Vagina (tissue), 2 donors: ENCODE measurements around the gene RALGAPB. TPM values are rescaled to one million over a fixed set of nuclear protein-coding genes. Genes with fewer than 3 reads are reported as not detected.

Source experiments
- DNase-seq, 2 donors: peaks; one replicate each; pipeline ENCODE4 v3.0.0-alpha.2; 2017; ENCODE audit errors: extremely low spot score in 2 of 2
- H3K27ac ChIP-seq: fragments of 200-600 bp; sonication (generic); one replicate; pipeline ENCODE4 v1.5.1; 2019
- H3K27me3 ChIP-seq: fragments of 200-600 bp; sonication (generic); one replicate; pipeline ENCODE4 v1.5.1; 2019
- H3K36me3 ChIP-seq, 2 donors: fragments of 200-600 bp; sonication (generic); one replicate each; pipeline ENCODE4 v1.5.1; 2017 to 2019
- H3K4me1 ChIP-seq: fragments of 200-600 bp; sonication (generic); one replicate; pipeline ENCODE4 v1.5.1; 2019
- H3K4me3 ChIP-seq, 2 donors: fragments of 200-600 bp; sonication (generic); 1 replicate in 1 of 2; 2 replicates in 1 of 2; pipeline ENCODE4 v1.5.1; 2016 to 2019
- H3K9me3 ChIP-seq: fragments of 200-600 bp; sonication (generic); one replicate; pipeline ENCODE4 v1.5.1; 2019
- POLR2A ChIP-seq, 2 donors: fragments of 450-650 bp; IDR thresholded peaks; one replicate each; pipeline ENCODE4 v1.6.1; 2017; ENCODE audit warnings: antibody characterized with exemption in 2 of 2, mild to moderate bottlenecking in 2 of 2, moderate library complexity in 2 of 2
- POLR2AphosphoS5 ChIP-seq, 2 donors: sonication (generic); formaldehyde crosslinking; IDR thresholded peaks; one replicate each; pipeline ENCODE4 v1.9.0; 2017; ENCODE audit warnings: antibody characterized with exemption in 2 of 2, mild to moderate bottlenecking in 2 of 2, low read depth in 1 of 2; ENCODE audit not compliant: insufficient read depth in 1 of 2
- intact Hi-C: fragments of 100-400 bp; cut with DNase I; formaldehyde crosslinking; loops from one replicate; pipeline ENCODE4 v1.15.1; 2023
- total RNA-seq: library from RNA; depleted of rRNA; stranded (reverse); fragments of >200 nt; gene quantifications from one replicate; pipeline ENCODE4 v1.2.3, GENCODE V29; 2016
- TF ChIP-seq, protein P1 (sequence below), 3 experiments: fragments of 450-650 bp in 2 of 3; fragments of 200-600 bp in 1 of 3; sonication (generic) in 1 of 3; IDR thresholded peaks; one replicate each; pipeline ENCODE4 v1.5.1; 2017 to 2019; ENCODE audit warnings: antibody characterized with exemption in 3 of 3, mild to moderate bottlenecking in 2 of 3, moderate library complexity in 2 of 3

Gene RALGAPB
- total RNA-seq, 1 donor from 2014 or later: 45.2 TPM

DNA sequence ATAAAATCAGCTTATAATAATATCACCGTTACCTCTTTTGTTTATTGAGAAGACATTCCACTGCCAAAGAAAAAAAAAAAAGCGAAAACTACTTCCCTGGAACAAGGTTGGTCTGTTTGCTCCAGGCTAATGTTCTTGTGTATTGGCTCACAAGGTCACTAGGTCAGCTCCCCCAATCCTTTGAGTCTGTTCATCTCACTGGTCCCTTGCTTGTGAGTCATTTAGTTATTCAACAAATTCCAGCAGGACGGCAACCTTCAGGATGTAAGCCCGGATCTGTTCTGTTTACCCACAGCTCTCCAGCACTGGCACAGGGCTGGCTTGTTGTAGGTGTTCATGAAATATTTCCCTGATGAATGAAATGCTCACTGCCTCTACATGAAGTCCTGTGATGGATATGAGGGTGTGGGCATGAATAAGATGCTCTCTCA, 132.2 kb downstream of the RALGAPB start:
- no peaks in the 10 kb centered on the region for H3K27me3 ChIP-seq
- no peak for TF ChIP-seq POLR2A (IDR thresholded peaks at IDR 0.05)
- TF ChIP-seq POLR2AphosphoS5 (IDR thresholded peaks at IDR 0.05; ENCODE audit: insufficient read depth in 1 of 2, low read depth in 1 of 2): no peak
- TF ChIP-seq, protein P1, sequence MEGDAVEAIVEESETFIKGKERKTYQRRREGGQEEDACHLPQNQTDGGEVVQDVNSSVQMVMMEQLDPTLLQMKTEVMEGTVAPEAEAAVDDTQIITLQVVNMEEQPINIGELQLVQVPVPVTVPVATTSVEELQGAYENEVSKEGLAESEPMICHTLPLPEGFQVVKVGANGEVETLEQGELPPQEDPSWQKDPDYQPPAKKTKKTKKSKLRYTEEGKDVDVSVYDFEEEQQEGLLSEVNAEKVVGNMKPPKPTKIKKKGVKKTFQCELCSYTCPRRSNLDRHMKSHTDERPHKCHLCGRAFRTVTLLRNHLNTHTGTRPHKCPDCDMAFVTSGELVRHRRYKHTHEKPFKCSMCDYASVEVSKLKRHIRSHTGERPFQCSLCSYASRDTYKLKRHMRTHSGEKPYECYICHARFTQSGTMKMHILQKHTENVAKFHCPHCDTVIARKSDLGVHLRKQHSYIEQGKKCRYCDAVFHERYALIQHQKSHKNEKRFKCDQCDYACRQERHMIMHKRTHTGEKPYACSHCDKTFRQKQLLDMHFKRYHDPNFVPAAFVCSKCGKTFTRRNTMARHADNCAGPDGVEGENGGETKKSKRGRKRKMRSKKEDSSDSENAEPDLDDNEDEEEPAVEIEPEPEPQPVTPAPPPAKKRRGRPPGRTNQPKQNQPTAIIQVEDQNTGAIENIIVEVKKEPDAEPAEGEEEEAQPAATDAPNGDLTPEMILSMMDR (IDR thresholded peaks at IDR 0.05): no peak
- DNase-seq: no peak
- H3K36me3 ChIP-seq: no peaks in the 10 kb centered on the region
- H3K9me3 ChIP-seq: no peaks in the 10 kb centered on the region
- no peak overlapping the region for H3K27ac ChIP-seq
- H3K4me1 ChIP-seq: peaks cover 5% of the 10 kb centered on the region
- intact Hi-C loops: no loop called here
- H3K4me3 ChIP-seq: no peak overlapping the region

DNA sequence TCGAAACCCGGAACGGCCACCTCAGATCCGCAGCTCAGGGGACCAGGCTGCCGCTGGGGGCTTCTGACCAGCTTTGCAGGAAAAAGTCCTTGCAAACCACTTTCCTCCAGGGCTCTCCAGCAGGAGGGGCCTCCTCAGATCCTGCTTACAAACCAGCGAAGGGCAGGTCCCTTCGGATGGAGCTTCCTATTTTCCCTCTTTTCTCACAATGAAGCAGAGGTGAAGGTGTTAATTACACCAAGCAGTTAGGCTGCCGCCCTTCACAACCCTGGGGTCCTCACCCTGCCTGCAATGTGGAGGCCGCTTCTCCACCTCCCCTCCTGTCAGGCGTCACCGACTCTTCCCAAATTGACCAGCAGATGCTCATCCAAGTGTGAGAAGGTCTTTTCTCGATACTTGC, 134.7 kb downstream of the RALGAPB start:
- H3K27me3 ChIP-seq: no peaks in the 10 kb centered on the region

DNA sequence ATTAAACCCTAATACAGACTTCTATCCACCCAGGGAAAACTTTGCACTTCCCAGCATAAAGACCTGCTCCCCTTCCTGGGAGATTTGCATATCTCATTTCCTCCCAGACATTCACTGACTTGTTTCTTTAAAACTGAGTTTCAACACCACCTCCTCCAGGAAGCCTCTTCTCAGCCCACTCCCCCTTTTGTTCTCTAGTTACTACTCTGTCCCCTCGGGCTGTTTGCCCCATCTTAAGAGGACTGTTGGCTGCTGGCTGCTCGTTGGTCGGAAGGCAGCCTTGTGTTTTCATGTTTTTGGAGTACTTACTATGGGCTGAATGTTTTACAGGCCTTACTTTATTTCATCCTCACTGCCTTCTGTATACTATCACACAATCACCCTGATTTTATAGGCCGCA, 135.5 kb downstream of the RALGAPB start:
- intact Hi-C loops: no loop called here
- Histone ChIP-seq H3K4me1 (no peaks in the 10 kb centered on the region), H3K36me3 (no peaks in the 10 kb centered on the region), H3K9me3 (no peaks in the 10 kb centered on the region), H3K27ac (no peak overlapping the region), H3K4me3 (no peak overlapping the region), H3K27me3 (no peaks in the 10 kb centered on the region)
- no peak for DNase-seq
- TF ChIP-seq POLR2A (IDR thresholded peaks at IDR 0.05): no peak
- TF ChIP-seq, protein P1 (IDR thresholded peaks at IDR 0.05): no peak
- TF ChIP-seq POLR2AphosphoS5 (IDR thresholded peaks at IDR 0.05; ENCODE audit: insufficient read depth in 1 of 2, low read depth in 1 of 2): no peak

More for the DNA sequence above, 134.7 kb downstream of the RALGAPB start:
- no peak for TF ChIP-seq POLR2AphosphoS5 (IDR thresholded peaks at IDR 0.05; ENCODE audit: insufficient read depth in 1 of 2, low read depth in 1 of 2)
- TF ChIP-seq POLR2A (IDR thresholded peaks at IDR 0.05): no peak
- TF ChIP-seq, protein P1 (IDR thresholded peaks at IDR 0.05): no peak
- intact Hi-C loops: no loop called here
- H3K4me1 ChIP-seq: no peaks in the 10 kb centered on the region
- no peak overlapping the region for H3K4me3 ChIP-seq
- no peak for DNase-seq
- no peaks in the 10 kb centered on the region for H3K9me3 ChIP-seq
- no peaks in the 10 kb centered on the region for H3K36me3 ChIP-seq
- H3K27ac ChIP-seq: no peak overlapping the region

DNA sequence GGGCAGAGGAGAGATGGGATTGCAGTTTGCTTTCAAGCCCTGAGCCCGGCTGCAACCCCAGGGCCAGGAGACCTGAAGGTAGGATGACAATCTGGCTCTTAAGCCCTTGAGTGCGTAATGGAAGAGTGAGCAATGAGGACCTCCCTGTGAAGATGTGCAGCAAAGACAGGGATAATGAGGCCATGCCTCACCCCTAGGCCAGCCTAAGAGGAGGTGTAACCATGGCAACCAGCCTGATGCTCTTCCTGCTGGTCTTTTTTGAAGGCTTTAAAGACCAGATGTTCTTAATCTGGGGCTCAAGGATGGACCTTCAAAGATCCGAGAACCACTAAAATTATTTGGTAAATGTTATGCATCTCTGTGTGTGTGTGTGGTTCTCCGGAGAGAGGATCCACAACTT, 137.2 kb downstream of the RALGAPB start:
- no peak overlapping the region for H3K27ac ChIP-seq
- no peaks in the 10 kb centered on the region for H3K4me1 ChIP-seq
- intact Hi-C loops: no loop called here
- no peaks in the 10 kb centered on the region for H3K9me3 ChIP-seq
- TF ChIP-seq, protein P1 (IDR thresholded peaks at IDR 0.05): no peak
- TF ChIP-seq POLR2AphosphoS5 (IDR thresholded peaks at IDR 0.05; ENCODE audit: insufficient read depth in 1 of 2, low read depth in 1 of 2) (no peak), POLR2A (IDR thresholded peaks at IDR 0.05) (no peak)
- no peak for DNase-seq
- H3K36me3 ChIP-seq: no peaks in the 10 kb centered on the region
- H3K27me3 ChIP-seq: no peaks in the 10 kb centered on the region
- no peak overlapping the region for H3K4me3 ChIP-seq

DNA sequence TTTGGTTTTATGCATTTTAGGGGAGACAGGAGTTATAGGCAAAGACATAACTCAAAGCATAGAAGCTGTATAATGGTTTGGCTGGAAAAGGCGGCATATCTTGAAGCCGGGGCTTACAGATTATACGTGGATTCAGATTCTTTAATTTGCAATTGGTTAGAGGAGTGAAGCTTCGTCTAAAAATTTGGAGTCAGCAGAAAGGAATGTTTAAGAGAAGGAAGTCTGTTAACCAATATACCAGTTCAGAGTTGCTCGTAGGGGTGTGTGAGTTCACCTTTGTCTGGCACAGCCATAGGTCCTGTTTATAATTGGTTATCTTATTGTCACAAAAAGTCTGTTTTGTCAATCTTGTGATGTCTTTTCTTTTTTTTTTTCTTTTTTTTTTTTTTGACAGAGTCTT, 137.9 kb downstream of the RALGAPB start:
- Histone ChIP-seq H3K9me3 (no peaks in the 10 kb centered on the region), H3K27ac (no peak overlapping the region), H3K4me3 (no peak overlapping the region), H3K4me1 (no peaks in the 10 kb centered on the region), H3K27me3 (no peaks in the 10 kb centered on the region), H3K36me3 (no peaks in the 10 kb centered on the region)
- no peak for DNase-seq
- no peak for TF ChIP-seq POLR2A (IDR thresholded peaks at IDR 0.05)
- no peak for TF ChIP-seq POLR2AphosphoS5 (IDR thresholded peaks at IDR 0.05; ENCODE audit: insufficient read depth in 1 of 2, low read depth in 1 of 2)
- TF ChIP-seq, protein P1 (IDR thresholded peaks at IDR 0.05): no peak
- intact Hi-C loops: no loop called here
